Activated T-cell treated with anti-CD3 and anti-CD28 coated beads, Interleukin-2, amount 50 U/mL, for 72 hours (primary cell): ENCODE measurements around the gene SAGE1. TPM values are rescaled to one million over a fixed set of nuclear protein-coding genes. Genes with fewer than 3 reads are reported as not detected.
"Not testable (repeated sequence)": the region's sequence is repeated elsewhere in the genome, so short reads cannot be mapped to it uniquely, and the experiment has no call there.

Source experiments
- ATAC-seq, 2 donors: fragments of 150-1000 bp; cut with Tn5 transposase; replicated peaks in 1 of 2; 2 replicates each; pipeline ENCODE4 v1.10.0; 2021; ENCODE audit warnings: moderate library complexity in 2 of 2, mild to moderate bottlenecking in 1 of 2
- DNase-seq, 2 donors: peaks; one replicate each; pipeline ENCODE4 v3.0.0; 2021 to 2022; ENCODE audit warnings: mixed read lengths in 1 of 2
- H3K27ac Mint-ChIP-seq: one replicate; pipeline ENCODE4 v1.8.0; 2022; ENCODE audit warnings: mild to moderate bottlenecking, moderate library complexity, mixed read lengths
- H3K27me3 Mint-ChIP-seq: one replicate; pipeline ENCODE4 v1.8.0; 2022; ENCODE audit warnings: low read depth, mixed read lengths
- H3K36me3 Mint-ChIP-seq, 2 donors: one replicate each; pipeline ENCODE4 v1.8.0; 2022; ENCODE audit warnings: mixed read lengths in 2 of 2, mild to moderate bottlenecking in 1 of 2; ENCODE audit not compliant: insufficient read depth in 2 of 2
- H3K4me1 Mint-ChIP-seq: one replicate; pipeline ENCODE4 v1.8.0; 2022; ENCODE audit warnings: low read depth, mixed read lengths
- H3K4me3 Mint-ChIP-seq, 2 donors: one replicate each; pipeline ENCODE4 v1.8.0; 2022; ENCODE audit warnings: mild to moderate bottlenecking in 2 of 2, mixed read lengths in 2 of 2, moderate library complexity in 2 of 2
- H3K9me3 Mint-ChIP-seq, 2 donors: one replicate each; pipeline ENCODE4 v1.8.0; 2022; ENCODE audit warnings: mixed read lengths in 2 of 2
- total RNA-seq, 2 donors: library from RNA; stranded (reverse); gene quantifications; one replicate each; pipeline ENCODE4 v1.2.3, GENCODE V29; 2022

The SAGE1 gene
- not detected for total RNA-seq

- DNase-seq (no peak), ATAC-seq (no peak)
- Mint-ChIP-seq H3K27ac (peak within 1 kb of the TSS; percentile 46), H3K9me3 (no peaks in the 10 kb centered on the region), H3K36me3 (no peaks in the 10 kb centered on the region), H3K27me3 (peaks cover 17% of the 10 kb centered on the region), H3K4me1 (no peaks in the 10 kb centered on the region), H3K4me3 (no peak within 1 kb of the TSS)
These were observed at the start of gene SAGE1, which contains the start of gene CT45A10 for GRCh38 chrX:135893294-135893817. SAGE1 (plus strand) TSS chrX:135893716; CDS start chrX:135896243, 2,527 bp downstream. CT45A10 (minus strand) TSS chrX:135893444; CDS start chrX:135885344, 8,100 bp downstream.

GRCh38 chrX:135854438-135854837 lies 39.1 kb upstream of the SAGE1 start, which contains the start of gene CT45A8:
CT45A8 (minus strand) TSS chrX:135854538; CDS start chrX:135850783, 3,755 bp downstream.
- ATAC-seq, H3K4me3 Mint-ChIP-seq, DNase-seq, H3K9me3 Mint-ChIP-seq, H3K36me3 Mint-ChIP-seq, H3K4me1 Mint-ChIP-seq, H3K27ac Mint-ChIP-seq, H3K27me3 Mint-ChIP-seq: not testable (repeated sequence)

GRCh38 chrX:135871712-135872111 lies 21.8 kb upstream of the SAGE1 start, which contains the start of gene CT45A9:
CT45A9 (minus strand) TSS chrX:135871812; CDS start chrX:135868061, 3,751 bp downstream.
- not testable (repeated sequence) for H3K36me3 Mint-ChIP-seq, H3K4me1 Mint-ChIP-seq, H3K9me3 Mint-ChIP-seq, H3K4me3 Mint-ChIP-seq, DNase-seq, H3K27ac Mint-ChIP-seq, H3K27me3 Mint-ChIP-seq, ATAC-seq

- DNase-seq, H3K27ac Mint-ChIP-seq, H3K4me1 Mint-ChIP-seq, ATAC-seq, H3K36me3 Mint-ChIP-seq, H3K4me3 Mint-ChIP-seq, H3K27me3 Mint-ChIP-seq, H3K9me3 Mint-ChIP-seq: not testable (repeated sequence)
These were observed 10.8 kb upstream of the SAGE1 start for GRCh38 chrX:135882741-135883140.

GRCh38 chrX:135888230-135888629 lies 5.3 kb upstream of the SAGE1 start:
- not testable (repeated sequence) for H3K36me3 Mint-ChIP-seq, H3K4me3 Mint-ChIP-seq, H3K4me1 Mint-ChIP-seq, H3K9me3 Mint-ChIP-seq, ATAC-seq, H3K27ac Mint-ChIP-seq, DNase-seq
- H3K27me3 Mint-ChIP-seq = peaks cover 10% of the 10 kb centered on the region

- H3K9me3 Mint-ChIP-seq, H3K27me3 Mint-ChIP-seq, ATAC-seq, H3K27ac Mint-ChIP-seq, H3K4me1 Mint-ChIP-seq, H3K4me3 Mint-ChIP-seq, H3K36me3 Mint-ChIP-seq: not testable (repeated sequence)
- DNase-seq = peak; percentile 44 to 52
These were observed 4.5 kb upstream of the SAGE1 start for GRCh38 chrX:135888976-135889375.

- H3K36me3 Mint-ChIP-seq = no peaks in the 10 kb centered on the region
- no peak for DNase-seq
- peaks cover 15% of the 10 kb centered on the region for H3K27me3 Mint-ChIP-seq
- no peaks in the 10 kb centered on the region for H3K4me1 Mint-ChIP-seq
- H3K4me3 Mint-ChIP-seq = no peak overlapping the region
- H3K27ac Mint-ChIP-seq = no peak overlapping the region
- no peaks in the 10 kb centered on the region for H3K9me3 Mint-ChIP-seq
- no peak for ATAC-seq
These were observed 3.4 kb upstream of the SAGE1 start for GRCh38 chrX:135890087-135890585.

GRCh38 chrX:135892781-135893180 lies 735 bp upstream of the SAGE1 start:
- no peaks in the 10 kb centered on the region for H3K4me1 Mint-ChIP-seq
- H3K27me3 Mint-ChIP-seq = peaks cover 15% of the 10 kb centered on the region
- H3K4me3 Mint-ChIP-seq = no peak overlapping the region
- no peaks in the 10 kb centered on the region for H3K36me3 Mint-ChIP-seq
- DNase-seq = no peak
- no peak for ATAC-seq
- no peaks in the 10 kb centered on the region for H3K9me3 Mint-ChIP-seq
- H3K27ac Mint-ChIP-seq = no peak overlapping the region

- H3K27me3 Mint-ChIP-seq = peaks cover 48% of the 10 kb centered on the region
These were observed 16.7 kb downstream of the SAGE1 start for GRCh38 chrX:135910251-135910650.

GRCh38 chrX:135914404-135914803 lies 20.9 kb downstream of the SAGE1 start:
- Mint-ChIP-seq H3K4me1 (no peaks in the 10 kb centered on the region), H3K27ac (no peak overlapping the region), H3K27me3 (peaks cover 41% of the 10 kb centered on the region), H3K4me3 (no peak overlapping the region), H3K36me3 (no peaks in the 10 kb centered on the region), H3K9me3 (no peaks in the 10 kb centered on the region)
- DNase-seq = no peak
- no peak for ATAC-seq

More at GRCh38 chrX:135910251-135910650, 16.7 kb downstream of the SAGE1 start:
- Mint-ChIP-seq H3K4me1 (no peaks in the 10 kb centered on the region), H3K9me3 (no peaks in the 10 kb centered on the region), H3K4me3 (no peak overlapping the region), H3K27ac (no peak overlapping the region), H3K36me3 (no peaks in the 10 kb centered on the region)
- DNase-seq (no peak), ATAC-seq (no peak)

- H3K4me3 Mint-ChIP-seq, H3K27ac Mint-ChIP-seq, DNase-seq, H3K4me1 Mint-ChIP-seq, ATAC-seq, H3K9me3 Mint-ChIP-seq, H3K36me3 Mint-ChIP-seq: not testable (repeated sequence)
- peaks cover 36% of the 10 kb centered on the region for H3K27me3 Mint-ChIP-seq
These were observed 27.0 kb downstream of the SAGE1 start for GRCh38 chrX:135920516-135920915.

- DNase-seq = no peak
- peaks cover 29% of the 10 kb centered on the region for H3K27me3 Mint-ChIP-seq
- no peak for ATAC-seq
- H3K27ac Mint-ChIP-seq = no peak overlapping the region
- no peaks in the 10 kb centered on the region for H3K4me1 Mint-ChIP-seq
- H3K9me3 Mint-ChIP-seq = no peaks in the 10 kb centered on the region
- no peaks in the 10 kb centered on the region for H3K36me3 Mint-ChIP-seq
- H3K4me3 Mint-ChIP-seq = no peak overlapping the region
These were observed 29.8 kb downstream of the SAGE1 start for GRCh38 chrX:135923353-135923752.

GRCh38 chrX:135927897-135928296 lies 34.4 kb downstream of the SAGE1 start:
- H3K27ac Mint-ChIP-seq = no peak overlapping the region
- H3K4me1 Mint-ChIP-seq = no peaks in the 10 kb centered on the region
- peaks cover 9% of the 10 kb centered on the region for H3K27me3 Mint-ChIP-seq
- ATAC-seq (no peak), DNase-seq (no peak)
- no peak overlapping the region for H3K4me3 Mint-ChIP-seq
- no peaks in the 10 kb centered on the region for H3K9me3 Mint-ChIP-seq
- H3K36me3 Mint-ChIP-seq = no peaks in the 10 kb centered on the region
